IMR-90 (cell line): ENCODE data around the gene EPB41L5. TPM values are rescaled to one million over a fixed set of nuclear protein-coding genes. Genes with fewer than 3 reads are reported as not detected.

ENCODE experiments used
- ATAC-seq: fragments of 200-7000 bp; cut with Tn5 transposase; 2 replicates; pipeline ENCODE4 v1.9.1; 2020; ENCODE audit warnings: low read depth, mild to moderate bottlenecking, moderate library complexity
- Bru-seq: library from RNA; stranded (reverse); fragments of 400-500 nt; gene quantifications from one replicate; lab custom pipeline; 2021; lab: Mats Ljungman, UMichigan
- BruChase-seq, 2 experiments: library from RNA; stranded (reverse); fragments of 400-500 nt; gene quantifications; one replicate each; lab custom pipeline; 2021; lab: Mats Ljungman, UMichigan
- BruUV-seq: library from RNA; stranded (reverse); fragments of 400-500 nt; replicated peaks from 2 replicates; lab custom pipeline; 2021; lab: Mats Ljungman, UMichigan
- CTCF ChIA-PET: fragments of 300-600 bp; formaldehyde crosslinking; extraction: SDS; loops from one replicate; lab custom pipeline; 2021; ENCODE audit warnings: antibody characterized with exemption; lab: Yijun Ruan, JAX
- POLR2A ChIA-PET: fragments of 300-600 bp; sonication (Branson Sonifier 250); formaldehyde crosslinking; loops from one replicate; lab custom pipeline; 2022; ENCODE audit warnings: antibody characterized with exemption; ENCODE audit not compliant: unreplicated experiment; lab: Charles Lee
- DNase-seq: peaks from one replicate; pipeline ENCODE4 v3.0.0; 2013
- H2AFZ ChIP-seq: replicated peaks from 2 replicates; pipeline ENCODE3; 2013; ENCODE audit warnings: low read length, mild to moderate bottlenecking; ENCODE audit not compliant: poor library complexity
- H2AK5ac ChIP-seq: 2 replicates; pipeline ENCODE4 v1.6.1; 2013; ENCODE audit warnings: low read depth, low read length, inconsistent platforms
- H2AK9ac ChIP-seq: replicated peaks from 2 replicates; pipeline ENCODE3; 2013; ENCODE audit warnings: mild to moderate bottlenecking, low read depth, low read length, moderate library complexity; ENCODE audit not compliant: poor library complexity
- H2BK120ac ChIP-seq: 2 replicates; pipeline ENCODE4 v1.6.1; 2013; ENCODE audit warnings: low read depth, low read length, inconsistent platforms
- H2BK15ac ChIP-seq: 3 replicates; pipeline ENCODE4 v1.6.1; 2013; ENCODE audit warnings: low read depth, low read length, inconsistent platforms
- H2BK20ac ChIP-seq: 2 replicates; pipeline ENCODE4 v1.6.1; 2013; ENCODE audit warnings: low read depth, mild to moderate bottlenecking, inconsistent platforms, low read length, moderate library complexity
- H2BK5ac ChIP-seq: 2 replicates; pipeline ENCODE4 v1.6.1; 2013; ENCODE audit warnings: mild to moderate bottlenecking, low read depth, low read length, inconsistent platforms; ENCODE audit not compliant: poor library complexity, severe bottlenecking
- H3K14ac ChIP-seq: replicated peaks from 2 replicates; pipeline ENCODE4 v1.6.1; 2013; ENCODE audit warnings: low read depth, low read length, inconsistent platforms
- H3K18ac ChIP-seq: 2 replicates; pipeline ENCODE4 v1.6.1; 2013; ENCODE audit warnings: low read depth, low read length, control low read depth
- H3K23ac ChIP-seq: 2 replicates; pipeline ENCODE4 v1.6.1; 2013; ENCODE audit warnings: low read depth, low read length, inconsistent platforms
- H3K27ac ChIP-seq: 2 replicates; pipeline ENCODE4 v1.5.1; 2013; ENCODE audit warnings: mild to moderate bottlenecking, control low read depth, low read length; ENCODE audit not compliant: insufficient read depth
- H3K27me3 ChIP-seq: 2 replicates; pipeline ENCODE4 v1.6.1; 2013; ENCODE audit warnings: low read length; ENCODE audit not compliant: control insufficient read depth, insufficient read depth
- H3K36me3 ChIP-seq: 2 replicates; pipeline ENCODE4 v1.6.1; 2013; ENCODE audit warnings: low read length, mixed read lengths; ENCODE audit not compliant: control insufficient read depth, insufficient read depth
- H3K4ac ChIP-seq: 2 replicates; pipeline ENCODE4 v1.6.1; 2013; ENCODE audit warnings: low read depth, low read length, inconsistent platforms
- H3K4me1 ChIP-seq: 2 replicates; pipeline ENCODE4 v1.6.1; 2013; ENCODE audit warnings: low read length, mixed read lengths; ENCODE audit not compliant: control insufficient read depth, insufficient read depth
- H3K4me2 ChIP-seq: 2 replicates; pipeline ENCODE4 v1.6.1; 2013; ENCODE audit warnings: low read depth, mild to moderate bottlenecking, control low read depth, low read length, moderate library complexity
- H3K4me3 ChIP-seq: 2 replicates; pipeline ENCODE4 v1.5.1; 2013; ENCODE audit warnings: low read depth, mild to moderate bottlenecking, control low read depth, low read length, moderate library complexity; ENCODE audit not compliant: insufficient read depth
- H3K56ac ChIP-seq: 2 replicates; pipeline ENCODE4 v1.6.1; 2013; ENCODE audit warnings: low read length, inconsistent platforms; ENCODE audit not compliant: insufficient read depth; ENCODE audit errors: extremely low read depth
- H3K79me1 ChIP-seq, 2 experiments: 2 replicates each; pipeline ENCODE4 v1.6.1; 2013; ENCODE audit warnings: low read length in 2 of 2, inconsistent platforms in 1 of 2, low read depth in 1 of 2
- H3K9ac ChIP-seq: 2 replicates; pipeline ENCODE4 v1.6.1; 2013; ENCODE audit warnings: low read depth, low read length, control low read depth
- H3K9me1 ChIP-seq: 2 replicates; pipeline ENCODE4 v1.6.1; 2013; ENCODE audit warnings: low read length, inconsistent platforms; ENCODE audit not compliant: insufficient read depth
- H3K9me3 ChIP-seq: 2 replicates; pipeline ENCODE4 v1.6.1; 2013; ENCODE audit warnings: low read length; ENCODE audit not compliant: control insufficient read depth, insufficient read depth
- H4K20me1 ChIP-seq: 2 replicates; pipeline ENCODE4 v1.6.1; 2013; ENCODE audit warnings: low read length, inconsistent platforms; ENCODE audit not compliant: insufficient read depth
- H4K5ac ChIP-seq: 2 replicates; pipeline ENCODE4 v1.6.1; 2013; ENCODE audit warnings: mild to moderate bottlenecking, low read depth, low read length, control low read depth
- H4K8ac ChIP-seq, 2 experiments: 2 replicates each; pipeline ENCODE4 v1.6.1; 2013; ENCODE audit warnings: low read depth in 2 of 2, low read length in 2 of 2, control low read depth in 1 of 2, inconsistent platforms in 1 of 2
- H4K91ac ChIP-seq: 2 replicates; pipeline ENCODE4 v1.6.1; 2013; ENCODE audit warnings: low read depth, low read length, inconsistent platforms; ENCODE audit not compliant: insufficient read depth
- CHD1 ChIP-seq: IDR thresholded peaks from 2 replicates; pipeline ENCODE4 v1.6.1; 2012; ENCODE audit warnings: low read depth, low read length, improper control_type of control experiment
- FOS ChIP-seq: fragments of 150-350 bp; IDR thresholded peaks from 2 replicates; pipeline ENCODE4 v1.6.1; 2016; ENCODE audit warnings: low read depth, low read length
- MAFK ChIP-seq: IDR thresholded peaks from 2 replicates; pipeline ENCODE4 v1.6.1; 2012; ENCODE audit warnings: low read depth, low read length, improper control_type of control experiment
- NFE2L2 ChIP-seq: fragments of 150-350 bp; IDR thresholded peaks from 2 replicates; pipeline ENCODE4 v1.6.1; 2016; ENCODE audit warnings: low read depth, mild to moderate bottlenecking, low read length
- RCOR1 ChIP-seq: IDR thresholded peaks from 2 replicates; pipeline ENCODE4 v1.6.1; 2012; ENCODE audit warnings: mild to moderate bottlenecking, low read length, improper control_type of control experiment; ENCODE audit not compliant: insufficient replicate concordance
- SMC3 ChIP-seq: fragments of 150-350 bp; IDR thresholded peaks from 2 replicates; pipeline ENCODE4 v1.6.1; 2016; ENCODE audit warnings: low read depth, mild to moderate bottlenecking, antibody characterized with exemption, low read length, moderate library complexity
- WGBS, 2 experiments: methylation state at CpG; one replicate each; pipeline versions ENCODE4 v1.1.5 to v1.1.7; 2013; ENCODE audit warnings: missing lambda C conversion rate in 2 of 2; ENCODE audit not compliant: insufficient read length in 1 of 2; ENCODE audit errors: extremely low coverage in 2 of 2; 5-methylcytosine and 5-hydroxymethylcytosine counted together
- dilution Hi-C: fragments of 300-500 bp; cut with HindIII; formaldehyde crosslinking; loops from one replicate; pipeline ENCODE4 v1.14.3; 2018; ENCODE audit warnings: low sequenced_read_pairs; ENCODE audit not compliant: unreplicated experiment
- in situ Hi-C: fragments of 300-500 bp; cut with MboI; formaldehyde crosslinking; loops from 3 replicates; pipeline ENCODE4 v1.14.3; 2019; ENCODE audit warnings: low sequenced_read_pairs, inconsistent platforms, mixed read lengths
- intact Hi-C: fragments of 100-400 bp; cut with micrococcal nuclease; formaldehyde crosslinking; loops from 2 replicates; pipeline ENCODE4 v1.10.0; 2022
- long read RNA-seq: library from polyadenylated mRNA; unstranded; transcript quantifications from one replicate; pipeline ENCODE4 v2.0.0, GENCODE V29; 2021; ENCODE audit not compliant: unreplicated experiment
- polyA plus RNA-seq, 3 experiments: library from polyadenylated mRNA; depleted of rRNA; stranded (reverse); fragments of >200 nt; gene quantifications; 2 replicates each; pipeline ENCODE4 v1.2.3, GENCODE V29; 2012; ENCODE audit warnings: low replicate concordance in 1 of 3
- total RNA-seq: library from RNA; depleted of rRNA; stranded (reverse); fragments of >200 nt; gene quantifications from 2 replicates; pipeline ENCODE4 v1.2.3, GENCODE V29; 2012; rRNA removed
- TF ChIP-seq, protein P1 (sequence below): fragments of 150-350 bp; IDR thresholded peaks from 2 replicates; pipeline ENCODE4 v1.6.1; 2017; ENCODE audit warnings: mild to moderate bottlenecking, antibody characterized with exemption, low read length, low read depth
- TF ChIP-seq, protein P2 (sequence below): fragments of 150-350 bp; IDR thresholded peaks from 2 replicates; pipeline ENCODE4 v1.6.1; 2016; ENCODE audit warnings: low read depth, mild to moderate bottlenecking, low read length, moderate library complexity, borderline replicate concordance
- TF ChIP-seq, protein P3 (sequence below): conservative IDR thresholded peaks from 2 replicates; pipeline ENCODE4 v1.5.1; 2012; ENCODE audit warnings: mild to moderate bottlenecking, low read depth, low read length, improper control_type of control experiment

Gene EPB41L5
- total RNA-seq (10.6 and 11.4 TPM in 2 replicates), polyA plus RNA-seq (2012; rRNA removed) (5.0 and 5.1 TPM in 2 replicates), Bru-seq, nascent RNA (percentile 81 among the genes with signal in this experiment), BruChase-seq, experiment 1, labeled RNA remaining after a 6-hour chase (percentile 74 among the genes with signal in this experiment), BruChase-seq, experiment 2, labeled RNA remaining after a 2-hour chase (percentile 74 among the genes with signal in this experiment)
- 1.9 TPM in 2 replicates for polyA plus RNA-seq (2012; cell fraction: cytosol; rRNA removed)
- 2.5 and 10.6 TPM in 2 replicates for polyA plus RNA-seq (2012; cell fraction: nucleus; rRNA removed; ENCODE audit: low replicate concordance)
- long read RNA-seq, full-length matches to known transcripts = 6 of 27 reads
- long read RNA-seq, partial matches to known transcripts = 7 of 27 reads
- long read RNA-seq, other reads (novel, unspliced or antisense) = 14 of 27 reads

DNA sequence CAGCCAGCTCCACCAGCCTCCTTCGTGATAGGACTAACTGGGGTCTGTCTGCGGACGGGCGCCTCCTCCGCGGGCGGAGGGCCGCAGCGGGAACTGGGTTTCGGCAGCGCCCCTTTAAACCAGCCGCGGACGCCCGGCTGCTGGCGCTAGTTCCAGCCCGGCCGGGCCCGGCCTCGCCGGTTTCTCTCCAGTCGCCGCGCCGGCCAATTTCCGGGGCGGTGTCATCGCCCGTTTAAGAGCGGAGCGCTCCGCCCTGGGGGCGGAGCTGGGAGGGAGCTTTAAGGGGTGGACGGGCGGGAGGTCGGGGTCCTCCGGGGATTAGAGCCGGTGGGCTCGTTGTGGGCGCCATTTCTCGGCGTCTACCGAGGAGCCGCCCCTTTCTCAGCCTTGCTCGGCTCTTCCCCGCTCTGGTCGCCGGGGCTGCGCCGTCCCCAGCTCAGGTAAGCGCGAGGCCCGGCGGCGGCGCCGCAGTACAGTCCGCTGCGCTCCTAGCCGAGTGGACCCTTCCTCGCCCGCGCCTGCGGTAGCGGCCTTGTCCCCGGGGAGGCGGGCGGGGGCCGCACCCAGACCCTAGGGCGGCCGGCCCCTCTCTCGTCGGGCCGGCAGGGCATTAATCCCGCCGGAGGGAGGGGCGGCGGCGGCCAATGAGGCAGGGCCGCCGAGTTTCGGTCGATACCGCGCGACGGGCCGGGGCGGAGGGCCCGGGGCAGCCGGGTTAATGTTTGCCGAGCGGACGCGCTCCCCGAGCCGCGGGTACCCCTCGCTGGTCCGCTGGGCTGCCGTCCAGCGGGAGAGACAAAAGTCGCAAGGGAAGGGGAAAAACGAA is at the start of gene EPB41L5:
EPB41L5 (plus strand) TSS at position 307 of the 826 bp plus-strand sequence. CDS start 6,008 bp downstream, outside the sequence.
- Histone ChIP-seq H2BK15ac (no peak within 1 kb of the TSS), H3K9me3 (no peaks in the 10 kb centered on the region), H2BK5ac (peak within 1 kb of the TSS; percentile 30), H2AFZ (peak within 1 kb of the TSS; percentile 97), H3K36me3 (no peaks in the 10 kb centered on the region), H3K56ac (0 out of 2 replicates have a peak within 1 kb of the TSS, but pooled peaks have one; percentile 8), H4K5ac (no peak within 1 kb of the TSS), H4K20me1 (peaks cover 4% of the 10 kb centered on the region; the same call in 1 of the 2 replicates), H3K4me2 (peak within 1 kb of the TSS; percentile 92), H2AK5ac (no peak within 1 kb of the TSS), H3K9ac (peak within 1 kb of the TSS; percentile 68), H3K4ac (no peak within 1 kb of the TSS), H3K4me1 (peaks cover 4% of the 10 kb centered on the region; the same call in 1 of the 2 replicates), H2AK9ac (peak within 1 kb of the TSS; percentile 46), H3K27ac (peak within 1 kb of the TSS; percentile 18; the same call in 1 of the 2 replicates), H3K27me3 (no peaks in the 10 kb centered on the region), H3K4me3 (peak within 1 kb of the TSS; percentile 93), H3K9me1 (no peaks in the 10 kb centered on the region), H3K79me1 (peaks cover 3 to 23% of the 10 kb centered on the region in 2 experiments; a peak in 3 of 4 replicates), H3K18ac (no peak within 1 kb of the TSS), H3K23ac (peak within 1 kb of the TSS; percentile 86; the same call in 1 of the 2 replicates), H2BK120ac (no peak within 1 kb of the TSS), H4K8ac (peak within 1 kb of the TSS in 1 of 2 experiments; percentile 47; a peak in 2 of 4 replicates), H4K91ac (no peak within 1 kb of the TSS), H3K14ac (peak within 1 kb of the TSS; percentile 24), H2BK20ac (no peak within 1 kb of the TSS)
- BruUV-seq = no TSS peak
- DNase-seq (peak; percentile 93), ATAC-seq (peak; percentile 97)
- ChIA-PET POLR2A (interaction anchor here (0.6 kb wide), 2 partner anchors 64 to 253 kb away, joined by 4 to 5 read pairs; partner anchors contain the start of gene PTPN4), CTCF (interaction anchor here (0.6 kb wide), 1 partner anchor 236 kb away, joined by 3 read pairs; no protein-coding TSS in a partner anchor)
- in situ Hi-C loops (no loop called here), dilution Hi-C loops (no loop called here), intact Hi-C loops (loop anchor here (1.0 to 5.0 kb wide), 4 partner anchors 54 to 253 kb away; no protein-coding TSS in a partner anchor)
- WGBS, 2 experiments = 0% methylated on average over 51 of the region's 104 CpGs; no CpG with 5 or more reads in 1 of the 2 experiments
- TF ChIP-seq FOS = no peak
- TF ChIP-seq, protein P1, sequence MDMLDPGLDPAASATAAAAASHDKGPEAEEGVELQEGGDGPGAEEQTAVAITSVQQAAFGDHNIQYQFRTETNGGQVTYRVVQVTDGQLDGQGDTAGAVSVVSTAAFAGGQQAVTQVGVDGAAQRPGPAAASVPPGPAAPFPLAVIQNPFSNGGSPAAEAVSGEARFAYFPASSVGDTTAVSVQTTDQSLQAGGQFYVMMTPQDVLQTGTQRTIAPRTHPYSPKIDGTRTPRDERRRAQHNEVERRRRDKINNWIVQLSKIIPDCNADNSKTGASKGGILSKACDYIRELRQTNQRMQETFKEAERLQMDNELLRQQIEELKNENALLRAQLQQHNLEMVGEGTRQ = no peak
- TF ChIP-seq, protein P2, sequence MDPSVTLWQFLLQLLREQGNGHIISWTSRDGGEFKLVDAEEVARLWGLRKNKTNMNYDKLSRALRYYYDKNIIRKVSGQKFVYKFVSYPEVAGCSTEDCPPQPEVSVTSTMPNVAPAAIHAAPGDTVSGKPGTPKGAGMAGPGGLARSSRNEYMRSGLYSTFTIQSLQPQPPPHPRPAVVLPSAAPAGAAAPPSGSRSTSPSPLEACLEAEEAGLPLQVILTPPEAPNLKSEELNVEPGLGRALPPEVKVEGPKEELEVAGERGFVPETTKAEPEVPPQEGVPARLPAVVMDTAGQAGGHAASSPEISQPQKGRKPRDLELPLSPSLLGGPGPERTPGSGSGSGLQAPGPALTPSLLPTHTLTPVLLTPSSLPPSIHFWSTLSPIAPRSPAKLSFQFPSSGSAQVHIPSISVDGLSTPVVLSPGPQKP = no peak
- TF ChIP-seq SMC3 = no peak
- TF ChIP-seq MAFK = no peak
- TF ChIP-seq, protein P3, sequence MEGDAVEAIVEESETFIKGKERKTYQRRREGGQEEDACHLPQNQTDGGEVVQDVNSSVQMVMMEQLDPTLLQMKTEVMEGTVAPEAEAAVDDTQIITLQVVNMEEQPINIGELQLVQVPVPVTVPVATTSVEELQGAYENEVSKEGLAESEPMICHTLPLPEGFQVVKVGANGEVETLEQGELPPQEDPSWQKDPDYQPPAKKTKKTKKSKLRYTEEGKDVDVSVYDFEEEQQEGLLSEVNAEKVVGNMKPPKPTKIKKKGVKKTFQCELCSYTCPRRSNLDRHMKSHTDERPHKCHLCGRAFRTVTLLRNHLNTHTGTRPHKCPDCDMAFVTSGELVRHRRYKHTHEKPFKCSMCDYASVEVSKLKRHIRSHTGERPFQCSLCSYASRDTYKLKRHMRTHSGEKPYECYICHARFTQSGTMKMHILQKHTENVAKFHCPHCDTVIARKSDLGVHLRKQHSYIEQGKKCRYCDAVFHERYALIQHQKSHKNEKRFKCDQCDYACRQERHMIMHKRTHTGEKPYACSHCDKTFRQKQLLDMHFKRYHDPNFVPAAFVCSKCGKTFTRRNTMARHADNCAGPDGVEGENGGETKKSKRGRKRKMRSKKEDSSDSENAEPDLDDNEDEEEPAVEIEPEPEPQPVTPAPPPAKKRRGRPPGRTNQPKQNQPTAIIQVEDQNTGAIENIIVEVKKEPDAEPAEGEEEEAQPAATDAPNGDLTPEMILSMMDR = 0 out of 2 replicates have a peak, but pooled peaks have one; percentile 6
- TF ChIP-seq NFE2L2 = no peak
- TF ChIP-seq RCOR1 = no peak
- no peak for TF ChIP-seq CHD1
